Nephron (organoid): Measurements from ENCODE around the gene UQCC3.
"Not testable (repeated sequence)": the region's sequence is repeated elsewhere in the genome, so short reads cannot be mapped to it uniquely, and the experiment has no call there.

Experiments used
- H3K27ac Mint-ChIP-seq, 3 experiments: 2 replicates each; pipeline ENCODE4 v1.8.0; 2020; ENCODE audit warnings: mixed read lengths in 3 of 3, mild to moderate bottlenecking in 2 of 3, moderate library complexity in 1 of 3
- H3K27me3 Mint-ChIP-seq: 2 replicates; pipeline ENCODE4 v1.8.0; 2021; ENCODE audit warnings: low read depth, mild to moderate bottlenecking, moderate library complexity, mixed read lengths
- H3K36me3 Mint-ChIP-seq: 2 replicates; pipeline ENCODE4 v1.8.0; 2020; ENCODE audit warnings: low read depth, mixed read lengths
- H3K4me1 Mint-ChIP-seq: 2 replicates; pipeline ENCODE4 v1.8.0; 2020; ENCODE audit warnings: mixed read lengths
- H3K4me3 Mint-ChIP-seq, 3 experiments: 2 replicates each; pipeline ENCODE4 v1.8.0; 2020; ENCODE audit warnings: mild to moderate bottlenecking in 3 of 3, mixed read lengths in 3 of 3, moderate library complexity in 2 of 3
- H3K9me3 Mint-ChIP-seq: 2 replicates; pipeline ENCODE4 v1.8.0; 2020; ENCODE audit warnings: mixed read lengths
- TF ChIP-seq, protein P1 (sequence below), 3 experiments: fragments of 200-600 bp; sonication (generic); IDR thresholded peaks; one replicate each; pipeline ENCODE4 v1.5.0; 2021; ENCODE audit warnings: antibody characterized with exemption in 3 of 3; ENCODE audit not compliant: unreplicated experiment in 3 of 3

UQCC3 gene

DNA sequence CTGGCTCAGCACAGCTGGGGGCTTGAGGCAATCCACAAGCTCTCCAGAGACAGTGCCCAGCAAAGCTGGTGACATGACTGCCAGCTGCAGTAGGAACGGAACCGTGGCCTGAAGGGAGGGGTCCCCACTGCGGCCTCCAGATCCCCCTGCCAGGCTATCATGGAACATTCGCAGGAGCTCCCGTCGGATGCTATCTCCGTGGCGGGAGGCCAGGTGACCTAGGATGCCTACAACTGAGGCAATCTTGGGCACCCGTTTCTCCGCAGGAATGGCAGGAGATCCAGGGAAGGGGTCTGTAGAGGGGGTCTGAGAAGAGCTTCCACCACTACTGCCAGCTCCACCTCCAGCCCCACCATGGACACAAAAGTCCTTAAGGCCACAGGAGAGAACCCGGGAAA is 22.5 kb upstream of the UQCC3 start:
- Mint-ChIP-seq H3K9me3 (no peaks in the 10 kb centered on the region), H3K27ac (no peak overlapping the region), H3K4me1 (peaks cover 27% of the 10 kb centered on the region), H3K27me3 (no peaks in the 10 kb centered on the region), H3K36me3 (peaks cover 11% of the 10 kb centered on the region), H3K4me3 (peak overlapping the region in 2 of 3 experiments; percentile 9 to 24)
- TF ChIP-seq, protein P1, sequence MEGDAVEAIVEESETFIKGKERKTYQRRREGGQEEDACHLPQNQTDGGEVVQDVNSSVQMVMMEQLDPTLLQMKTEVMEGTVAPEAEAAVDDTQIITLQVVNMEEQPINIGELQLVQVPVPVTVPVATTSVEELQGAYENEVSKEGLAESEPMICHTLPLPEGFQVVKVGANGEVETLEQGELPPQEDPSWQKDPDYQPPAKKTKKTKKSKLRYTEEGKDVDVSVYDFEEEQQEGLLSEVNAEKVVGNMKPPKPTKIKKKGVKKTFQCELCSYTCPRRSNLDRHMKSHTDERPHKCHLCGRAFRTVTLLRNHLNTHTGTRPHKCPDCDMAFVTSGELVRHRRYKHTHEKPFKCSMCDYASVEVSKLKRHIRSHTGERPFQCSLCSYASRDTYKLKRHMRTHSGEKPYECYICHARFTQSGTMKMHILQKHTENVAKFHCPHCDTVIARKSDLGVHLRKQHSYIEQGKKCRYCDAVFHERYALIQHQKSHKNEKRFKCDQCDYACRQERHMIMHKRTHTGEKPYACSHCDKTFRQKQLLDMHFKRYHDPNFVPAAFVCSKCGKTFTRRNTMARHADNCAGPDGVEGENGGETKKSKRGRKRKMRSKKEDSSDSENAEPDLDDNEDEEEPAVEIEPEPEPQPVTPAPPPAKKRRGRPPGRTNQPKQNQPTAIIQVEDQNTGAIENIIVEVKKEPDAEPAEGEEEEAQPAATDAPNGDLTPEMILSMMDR (IDR thresholded peaks at IDR 0.05; ENCODE audit: unreplicated experiment in 3 of 3): no peak

DNA sequence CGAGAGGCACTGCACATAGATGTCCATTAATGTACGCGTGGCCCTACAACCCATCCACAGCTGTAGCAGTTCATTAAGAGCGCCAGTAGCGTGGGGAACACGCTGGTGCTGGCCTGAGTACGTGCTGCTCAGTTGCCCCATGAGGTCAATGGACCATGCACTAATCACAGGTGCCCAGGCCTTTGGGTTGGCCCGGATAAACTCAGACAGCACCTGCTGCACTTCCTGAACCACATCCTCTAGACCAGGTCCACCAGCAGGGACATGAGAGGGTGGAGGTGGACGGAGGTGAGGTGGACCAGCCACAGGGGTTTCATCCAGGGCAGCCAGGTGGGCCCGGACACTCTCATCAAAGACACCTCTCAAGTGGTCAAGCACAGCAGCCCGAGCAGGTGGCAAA is 22.0 kb upstream of the UQCC3 start:
- H3K27me3 Mint-ChIP-seq: no peaks in the 10 kb centered on the region
- peaks cover 27% of the 10 kb centered on the region for H3K4me1 Mint-ChIP-seq
- no peaks in the 10 kb centered on the region for H3K9me3 Mint-ChIP-seq
- TF ChIP-seq, protein P1 (IDR thresholded peaks at IDR 0.05; ENCODE audit: unreplicated experiment in 3 of 3): no peak
- peak overlapping the region in 1 of 3 experiments; percentile 58 for H3K4me3 Mint-ChIP-seq
- no peak overlapping the region for H3K27ac Mint-ChIP-seq
- H3K36me3 Mint-ChIP-seq: peaks cover 7% of the 10 kb centered on the region

DNA sequence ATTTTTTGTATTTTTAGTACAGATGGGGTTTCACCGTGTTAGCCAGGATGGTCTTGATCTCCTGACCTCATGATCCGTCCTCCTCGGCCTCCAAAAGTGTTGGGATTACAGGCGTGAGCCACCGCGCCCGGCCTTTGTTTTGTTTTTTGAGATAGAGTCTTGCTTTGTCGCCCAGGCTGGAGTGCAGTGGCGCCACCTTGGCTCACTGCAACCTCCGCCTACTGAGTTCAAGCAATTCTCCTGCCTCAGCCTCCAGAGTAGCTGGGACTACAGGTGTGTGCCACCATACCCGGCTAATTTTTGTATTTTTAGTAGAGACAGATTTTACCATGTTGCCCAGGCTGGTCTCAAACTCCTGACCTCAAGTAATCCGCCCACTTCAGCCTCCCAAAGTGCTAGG is 21.2 kb upstream of the UQCC3 start:
- H3K27ac Mint-ChIP-seq, H3K36me3 Mint-ChIP-seq, H3K9me3 Mint-ChIP-seq, H3K27me3 Mint-ChIP-seq, H3K4me3 Mint-ChIP-seq: not testable (repeated sequence)
- peaks cover 22% of the 10 kb centered on the region for H3K4me1 Mint-ChIP-seq

DNA sequence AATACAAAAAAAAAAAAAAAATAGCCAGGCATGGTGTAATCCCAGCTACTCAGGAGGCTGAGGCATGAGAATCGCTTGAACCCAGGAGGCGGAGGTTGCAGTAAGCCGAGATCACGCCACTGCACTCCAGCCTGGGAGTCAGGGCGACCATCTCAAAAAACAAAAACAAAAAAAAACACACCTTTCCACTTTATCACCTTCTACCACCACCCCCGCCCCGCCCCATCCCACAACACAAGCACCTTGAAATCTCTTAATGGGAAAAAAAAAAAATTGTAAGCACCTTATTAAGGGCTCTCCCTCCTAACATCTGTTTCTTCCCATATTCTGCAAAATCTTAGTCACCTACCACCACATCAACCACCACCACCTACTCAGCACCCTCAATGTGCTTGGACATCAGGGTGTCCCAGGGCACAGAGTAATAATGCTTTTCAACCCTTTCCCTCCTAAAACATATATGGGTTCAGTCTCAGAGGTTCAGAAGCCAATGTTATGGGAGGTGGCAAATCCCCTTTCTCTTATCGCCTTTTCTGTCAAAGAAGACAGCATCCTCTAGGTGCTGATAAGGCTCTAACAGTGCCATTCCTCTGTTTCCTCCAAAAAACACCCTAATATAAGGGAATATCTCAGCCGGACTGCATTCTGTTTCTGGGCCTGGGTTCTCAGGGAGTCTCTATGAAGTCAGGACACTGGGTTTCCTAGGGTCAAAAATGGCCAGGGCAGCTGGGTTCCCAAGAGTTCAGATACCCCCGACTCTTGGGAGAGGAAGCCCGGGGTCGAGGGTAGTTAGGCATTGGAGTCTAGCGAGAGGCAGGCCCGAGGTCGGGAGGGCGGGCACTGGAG is 19.1 kb upstream of the UQCC3 start:
- peaks cover 4% of the 10 kb centered on the region for H3K36me3 Mint-ChIP-seq
- TF ChIP-seq, protein P1 (IDR thresholded peaks at IDR 0.05; ENCODE audit: unreplicated experiment in 3 of 3): no peak
- H3K4me1 Mint-ChIP-seq: peaks cover 17% of the 10 kb centered on the region
- H3K27me3 Mint-ChIP-seq: no peaks in the 10 kb centered on the region
- peak overlapping the region; percentile 98 to 99 (median 98) for H3K27ac Mint-ChIP-seq
- peak overlapping the region; percentile 93 to 94 (median 94) for H3K4me3 Mint-ChIP-seq
- no peaks in the 10 kb centered on the region for H3K9me3 Mint-ChIP-seq

DNA sequence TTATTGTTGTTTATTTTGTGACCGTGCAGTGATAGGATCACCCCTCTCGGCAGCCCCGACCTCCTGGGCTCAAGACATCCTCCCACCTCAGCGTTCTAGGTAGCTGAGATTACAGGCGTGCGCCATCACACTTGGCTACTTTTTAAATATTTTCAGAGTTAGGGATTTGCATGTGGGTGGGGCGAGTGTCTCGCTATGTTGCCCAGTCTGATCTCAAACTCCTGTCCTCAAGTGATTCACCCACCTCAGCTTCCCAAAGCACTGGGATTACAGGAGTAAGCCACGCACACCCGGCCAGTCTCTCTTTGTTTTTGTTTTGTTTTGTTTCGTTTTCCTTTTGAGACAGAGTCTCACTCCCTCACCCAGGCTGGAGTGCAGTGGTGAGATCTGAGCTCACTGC is 17.2 kb upstream of the UQCC3 start:
- TF ChIP-seq, protein P1 (IDR thresholded peaks at IDR 0.05; ENCODE audit: unreplicated experiment in 3 of 3): no peak
- Mint-ChIP-seq H3K27ac (peak overlapping the region; percentile 58 to 78 (median 59)), H3K36me3 (peaks cover 4% of the 10 kb centered on the region), H3K9me3 (no peaks in the 10 kb centered on the region), H3K4me3 (peak overlapping the region; percentile 54 to 69 (median 59)), H3K4me1 (peaks cover 17% of the 10 kb centered on the region), H3K27me3 (no peaks in the 10 kb centered on the region)

DNA sequence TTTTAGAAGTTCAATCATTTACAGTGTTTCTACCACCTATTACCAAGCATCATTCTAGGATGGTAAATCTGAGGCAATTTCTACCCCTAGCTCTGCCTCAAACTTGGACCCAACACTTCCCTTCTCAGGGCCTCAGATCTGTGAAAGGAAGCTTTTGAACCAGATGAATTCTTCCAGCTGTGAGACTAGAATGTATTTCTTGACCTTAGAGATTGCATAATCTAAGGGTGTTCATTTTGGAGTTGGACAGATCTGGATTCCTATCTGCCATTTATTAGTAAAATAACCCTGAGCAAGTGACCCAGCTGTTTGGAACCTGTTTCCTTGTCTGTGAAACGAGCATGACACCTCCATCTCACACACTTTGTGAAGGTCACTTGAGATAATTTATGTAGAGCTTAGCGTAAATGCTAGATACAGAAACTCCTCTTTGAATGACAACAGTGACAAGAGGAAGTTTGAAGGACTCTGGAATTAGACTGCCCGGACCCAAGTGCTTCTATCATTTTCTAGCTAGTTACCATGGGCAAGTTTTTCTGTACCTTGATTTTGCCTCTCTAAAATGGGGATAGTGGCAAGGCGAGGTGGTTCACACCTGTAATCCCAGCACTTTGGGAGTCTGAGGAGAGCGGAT is 14.6 kb upstream of the UQCC3 start:
- Mint-ChIP-seq H3K9me3 (no peaks in the 10 kb centered on the region), H3K27me3 (no peaks in the 10 kb centered on the region), H3K27ac (peak overlapping the region; percentile 76 to 81 (median 78)), H3K4me3 (peak overlapping the region; percentile 13 to 65 (median 31)), H3K36me3 (no peaks in the 10 kb centered on the region), H3K4me1 (peaks cover 17% of the 10 kb centered on the region)
- TF ChIP-seq, protein P1 (IDR thresholded peaks at IDR 0.05; ENCODE audit: unreplicated experiment in 3 of 3): no peak
